ENCODE measurements around the gene MSX2. TPM values are rescaled to one million over a fixed set of nuclear protein-coding genes. Genes with fewer than 3 reads are reported as not detected.

MSX2 gene
- total RNA-seq, 1 experiment from 2014 or later = 11.3 TPM

- Histone ChIP-seq H3K4me1 (ENCODE audit: control insufficient read depth in 1 of 2, insufficient read depth in 2 of 2, low read length in 2 of 2) (peaks cover 10 to 16% of the 10 kb centered on the region in 2 experiments), H3K27ac (ENCODE audit: low read depth, low read length) (no peak overlapping the region), H3K9ac (ENCODE audit: low read length) (no peak overlapping the region), H3K4me2 (ENCODE audit: low read length) (no peak overlapping the region), H3K4me3 (replicated peaks in 1 of 2; ENCODE audit: low read depth in 1 of 2, low read length in 2 of 2) (no peak overlapping the region), H4K20me1 (ENCODE audit: insufficient read depth) (no peaks in the 10 kb centered on the region), H2AFZ (ENCODE audit: low read depth, low read length, poor library complexity, severe bottlenecking) (no peak overlapping the region), H3K36me3 (ENCODE audit: control insufficient read depth in 1 of 2, insufficient read depth in 2 of 2, low read length in 2 of 2) (no peaks in the 10 kb centered on the region), H3K79me2 (ENCODE audit: insufficient read depth, low read length) (no peaks in the 10 kb centered on the region), H3K9me2 (ENCODE audit: insufficient read depth) (no peaks in the 10 kb centered on the region), H3K27me3 (ENCODE audit: insufficient read depth, low read length) (no peaks in the 10 kb centered on the region; the same call in 1 of the 2 replicates), H3K9me3 (ENCODE audit: control insufficient read depth in 1 of 2, insufficient read depth in 1 of 2, low read depth in 1 of 2, low read length in 2 of 2) (no peaks in the 10 kb centered on the region)
- ChIA-PET RAD21 (ENCODE audit: low non-redundant PET in 1 of 2, low total read pairs in 2 of 2, uncharacterized antibody in 2 of 2, unreplicated experiment in 2 of 2) (interaction anchor here (1.0 to 1.7 kb wide), 2 partner anchors 317 kb away, joined by 4 read pairs; no protein-coding TSS in a partner anchor), POLR2A (interaction anchor here (1.6 kb wide), 1 partner anchor 317 kb away, joined by 4 read pairs; no protein-coding TSS in a partner anchor), CTCF (interaction anchor here (1.0 to 6.2 kb wide), 3 partner anchors 57 to 410 kb away, joined by 3 to 47 read pairs (median 3); no protein-coding TSS in a partner anchor)
- no peak for DNase-seq (ENCODE audit: low read depth, low spot score)
- intact Hi-C loops (cut with micrococcal nuclease) = loop anchor here (1.0 kb wide), 3 partner anchors 317 to 409 kb away; no protein-coding TSS in a partner anchor
- ATAC-seq = no peak
- TF ChIP-seq ATF3 (IDR thresholded peaks at IDR 0.05) (no peak), FOSL1 (IDR thresholded peaks at IDR 0.05; ENCODE audit: low read depth) (no peak), TCF7L2 (IDR thresholded peaks at IDR 0.05; ENCODE audit: borderline replicate concordance, extremely low read depth, insufficient read depth, insufficient read length) (no peak), POLR2AphosphoS5 (IDR thresholded peaks at IDR 0.05; ENCODE audit: low read depth, low read length) (no peak), EZH2phosphoT487 (IDR thresholded peaks at IDR 0.05; ENCODE audit: borderline replicate concordance) (no peak), SIN3A (IDR thresholded peaks at IDR 0.05; ENCODE audit: low read depth) (no peak), YY1 (IDR thresholded peaks at IDR 0.05; ENCODE audit: extremely low read depth, insufficient replicate concordance, low read depth, low read length) (no peak), ELF1 (IDR thresholded peaks at IDR 0.05; ENCODE audit: borderline replicate concordance, low read depth) (no peak), ZBTB33 (IDR thresholded peaks at IDR 0.05; ENCODE audit: extremely low read depth, insufficient replicate concordance, low read length) (no peak), CEBPB (IDR thresholded peaks at IDR 0.05; ENCODE audit: low read depth) (no peak), SRF (IDR thresholded peaks at IDR 0.05; ENCODE audit: low read depth) (no peak), POLR2A (IDR thresholded peaks at IDR 0.05; ENCODE audit: borderline replicate concordance, extremely low read depth, insufficient read depth, insufficient read length) (no peak), CBX3 (IDR thresholded peaks at IDR 0.05; ENCODE audit: low read depth) (no peak), JUND (IDR thresholded peaks at IDR 0.05) (no peak), ZNF274 (IDR thresholded peaks at IDR 0.05; ENCODE audit: low read depth, low read length) (no peak), EZH2 (IDR thresholded peaks at IDR 0.05) (no peak), EGR1 (IDR thresholded peaks at IDR 0.05; ENCODE audit: low read depth) (no peak), MAX (IDR thresholded peaks at IDR 0.05) (no peak), SP1 (IDR thresholded peaks at IDR 0.05; ENCODE audit: low read depth) (no peak)
- no TSS peak for BruUV-seq (replicated peaks)
These were observed 12.4 kb downstream of the MSX2 start for GRCh38 chr5:174736777-174737176.
